Measurements from ENCODE around the gene TMPRSS7.

The TMPRSS7 gene

GRCh38 chr3:112009670-112010069, 24.9 kb upstream of the TMPRSS7 start:
- no peak overlapping the region for H3K4me3 ChIP-seq (ENCODE audit: low read depth, low read length)
- H3K27me3 ChIP-seq (ENCODE audit: insufficient read depth, low read depth, severe bottlenecking): no peaks in the 10 kb centered on the region
- H3K36me3 ChIP-seq: peaks cover 35% of the 10 kb centered on the region
- no peak overlapping the region for H3K27ac ChIP-seq
- DNase-seq: no peak
- H3K9me3 ChIP-seq (ENCODE audit: severe bottlenecking): no peaks in the 10 kb centered on the region
- no peak for TF ChIP-seq CTCF (IDR thresholded peaks at IDR 0.05; ENCODE audit: low read depth, low read length)

GRCh38 chr3:112010636-112011035, 23.9 kb upstream of the TMPRSS7 start:
- Histone ChIP-seq H3K27me3 (ENCODE audit: insufficient read depth, low read depth, severe bottlenecking) (no peaks in the 10 kb centered on the region), H3K4me3 (ENCODE audit: low read depth, low read length) (no peak overlapping the region), H3K36me3 (peaks cover 27% of the 10 kb centered on the region), H3K9me3 (ENCODE audit: severe bottlenecking) (no peaks in the 10 kb centered on the region), H3K27ac (no peak overlapping the region)
- no peak for TF ChIP-seq CTCF (IDR thresholded peaks at IDR 0.05; ENCODE audit: low read depth, low read length)
- DNase-seq: no peak

GRCh38 chr3:112011376-112011940, 23.1 kb upstream of the TMPRSS7 start:
- no peak for TF ChIP-seq CTCF (IDR thresholded peaks at IDR 0.05; ENCODE audit: low read depth, low read length)

GRCh38 chr3:112012205-112012992, 22.1 kb upstream of the TMPRSS7 start:
- peaks cover 26% of the 10 kb centered on the region for H3K36me3 ChIP-seq

More at GRCh38 chr3:112011376-112011940, 23.1 kb upstream of the TMPRSS7 start:
- H3K4me3 ChIP-seq (ENCODE audit: low read depth, low read length): no peak overlapping the region
- peaks cover 27% of the 10 kb centered on the region for H3K36me3 ChIP-seq
- H3K27ac ChIP-seq: no peak overlapping the region
- H3K27me3 ChIP-seq (ENCODE audit: insufficient read depth, low read depth, severe bottlenecking): no peaks in the 10 kb centered on the region
- H3K9me3 ChIP-seq (ENCODE audit: severe bottlenecking): no peaks in the 10 kb centered on the region
- no peak for DNase-seq

GRCh38 chr3:112013058-112013783, 21.3 kb upstream of the TMPRSS7 start:
- peaks cover 18% of the 10 kb centered on the region for H3K36me3 ChIP-seq
- peak; percentile 74 for DNase-seq
- no peaks in the 10 kb centered on the region for H3K9me3 ChIP-seq (ENCODE audit: severe bottlenecking)
- no peaks in the 10 kb centered on the region for H3K27me3 ChIP-seq (ENCODE audit: insufficient read depth, low read depth, severe bottlenecking)
- peak; percentile 65 for TF ChIP-seq CTCF (IDR thresholded peaks at IDR 0.05; ENCODE audit: low read depth, low read length)
- no peak overlapping the region for H3K4me3 ChIP-seq (ENCODE audit: low read depth, low read length)
- H3K27ac ChIP-seq: peak overlapping the region; percentile 10; the same call in 1 of the 2 replicates

More at GRCh38 chr3:112012205-112012992, 22.1 kb upstream of the TMPRSS7 start:
- no peak for TF ChIP-seq CTCF (IDR thresholded peaks at IDR 0.05; ENCODE audit: low read depth, low read length)
- H3K9me3 ChIP-seq (ENCODE audit: severe bottlenecking): no peaks in the 10 kb centered on the region
- no peak for DNase-seq
- no peak overlapping the region for H3K4me3 ChIP-seq (ENCODE audit: low read depth, low read length)
- H3K27me3 ChIP-seq (ENCODE audit: insufficient read depth, low read depth, severe bottlenecking): no peaks in the 10 kb centered on the region
- H3K27ac ChIP-seq: no peak overlapping the region
